WTC11 (cell line): ENCODE results near the gene SLIT3. TPM values are rescaled to one million over a fixed set of nuclear protein-coding genes. Genes with fewer than 3 reads are reported as not detected.

Experiments used
- ATAC-seq: fragments of 200-7000 bp; cut with Tn5 transposase; 2 replicates; pipeline ENCODE4 v1.10.0; 2021; ENCODE audit warnings: mild to moderate bottlenecking, moderate library complexity
- CTCF ChIA-PET: fragments of 300-600 bp; sonication (Branson Sonifier 250); formaldehyde crosslinking; loops from one replicate; lab custom pipeline; 2021; ENCODE audit warnings: antibody characterized with exemption; lab: Charles Lee
- POLR2A ChIA-PET: fragments of 350-600 bp; sonication (Branson Sonifier 250); formaldehyde crosslinking; loops from one replicate; lab custom pipeline; 2021; ENCODE audit warnings: antibody characterized with exemption; lab: Charles Lee
- DNase-seq: peaks from one replicate; pipeline ENCODE4 v3.0.0; 2021; ENCODE audit warnings: low spot score
- H3K27ac Mint-ChIP-seq: 2 replicates; pipeline ENCODE4 v1.8.0; 2021; ENCODE audit warnings: mixed read lengths
- H3K27me3 Mint-ChIP-seq: 2 replicates; pipeline ENCODE4 v1.8.0; 2021; ENCODE audit warnings: low read depth, mild to moderate bottlenecking, moderate library complexity, mixed read lengths
- H3K36me3 Mint-ChIP-seq: 2 replicates; pipeline ENCODE4 v1.8.0; 2021; ENCODE audit warnings: mixed read lengths
- H3K4me1 Mint-ChIP-seq: 2 replicates; pipeline ENCODE4 v1.8.0; 2022; ENCODE audit warnings: mixed read lengths
- H3K4me3 Mint-ChIP-seq: 2 replicates; pipeline ENCODE4 v1.8.0; 2021; ENCODE audit warnings: mild to moderate bottlenecking, moderate library complexity, mixed read lengths
- H3K9me3 Mint-ChIP-seq: 2 replicates; pipeline ENCODE4 v1.8.0; 2021; ENCODE audit warnings: mixed read lengths
- ELF4 ChIP-seq: sonication (generic); formaldehyde crosslinking; IDR thresholded peaks from 2 replicates; pipeline ENCODE4 v1.8.1; 2022; ENCODE audit warnings: low read depth, mild to moderate bottlenecking, moderate library complexity, missing genetic modification reagents
- GRHL2 ChIP-seq: fragments of 250-450 bp; sonication (Bioruptor Pico); IDR thresholded peaks from 2 replicates; pipeline ENCODE4 v1.8.0; 2022; ENCODE audit warnings: mild to moderate bottlenecking, moderate library complexity; ENCODE audit not compliant: insufficient replicate concordance, severe bottlenecking
- JAZF1 ChIP-seq: fragments of 250-450 bp; sonication (Bioruptor Pico); IDR thresholded peaks from 2 replicates; pipeline ENCODE4 v1.9.0; 2021; ENCODE audit warnings: moderate library complexity, mild to moderate bottlenecking, inconsistent platforms
- KAT7 ChIP-seq: sonication (generic); formaldehyde crosslinking; IDR thresholded peaks from 2 replicates; pipeline ENCODE4 v1.8.1; 2023; ENCODE audit warnings: missing genetic modification reagents, mild to moderate bottlenecking, borderline replicate concordance
- MYBL2 ChIP-seq: sonication (generic); formaldehyde crosslinking; IDR thresholded peaks from 2 replicates; pipeline ENCODE4 v1.8.1; 2023; ENCODE audit warnings: mild to moderate bottlenecking, moderate library complexity, missing genetic modification reagents
- NFYB ChIP-seq: sonication (generic); formaldehyde crosslinking; conservative IDR thresholded peaks from 2 replicates; pipeline ENCODE4 v1.8.0; 2022; ENCODE audit warnings: low read depth, missing genetic modification reagents
- RORB ChIP-seq: fragments of 250-450 bp; sonication (Bioruptor Pico); IDR thresholded peaks from 2 replicates; pipeline ENCODE4 v1.9.0; 2021; ENCODE audit warnings: mild to moderate bottlenecking
- TEAD4 ChIP-seq: sonication (generic); formaldehyde crosslinking; IDR thresholded peaks from 2 replicates; pipeline ENCODE4 v1.8.0; 2022; ENCODE audit warnings: mild to moderate bottlenecking, missing genetic modification reagents
- ZNF671 ChIP-seq: fragments of 250-450 bp; sonication (Bioruptor Pico); IDR thresholded peaks from 2 replicates; pipeline ENCODE4 v1.8.0; 2021; ENCODE audit warnings: mild to moderate bottlenecking
- total RNA-seq: library from RNA; stranded (reverse); gene quantifications from 3 replicates; pipeline ENCODE4 v1.2.3, GENCODE V29; 2021
- TF ChIP-seq, protein P1 (sequence below): sonication (generic); formaldehyde crosslinking; IDR thresholded peaks from 2 replicates; pipeline ENCODE4 v1.8.0; 2023; ENCODE audit warnings: missing genetic modification reagents
- TF ChIP-seq, protein P2 (sequence below): sonication (generic); formaldehyde crosslinking; conservative IDR thresholded peaks from 2 replicates; pipeline ENCODE4 v1.8.1; 2023; ENCODE audit warnings: mild to moderate bottlenecking, low read depth, missing genetic modification reagents, moderate library complexity
- TF ChIP-seq, protein P3 (sequence below): fragments of 200-600 bp; IDR thresholded peaks from 2 replicates; pipeline ENCODE4 v1.8.0; 2022; ENCODE audit warnings: antibody characterized with exemption
- TF ChIP-seq, protein P4 (sequence below): fragments of 250-450 bp; sonication (Bioruptor Pico); IDR thresholded peaks from 2 replicates; pipeline ENCODE4 v1.9.0; 2021; ENCODE audit warnings: moderate library complexity, mild to moderate bottlenecking, inconsistent platforms, borderline replicate concordance
- TF ChIP-seq, protein P5 (sequence below): sonication (generic); formaldehyde crosslinking; IDR thresholded peaks from 2 replicates; pipeline ENCODE4 v1.8.1; 2023; ENCODE audit warnings: mild to moderate bottlenecking, missing genetic modification reagents, borderline replicate concordance
- TF ChIP-seq, protein P6 (sequence below): sonication (generic); formaldehyde crosslinking; IDR thresholded peaks from 2 replicates; pipeline ENCODE4 v1.8.1; 2022; ENCODE audit warnings: low read depth, missing genetic modification reagents, borderline replicate concordance
- TF ChIP-seq, protein P7 (sequence below): fragments of 250-450 bp; sonication (Bioruptor Pico); IDR thresholded peaks from 2 replicates; pipeline ENCODE4 v1.8.0; 2021; ENCODE audit warnings: mild to moderate bottlenecking
- TF ChIP-seq, protein P8 (sequence below): sonication (generic); formaldehyde crosslinking; IDR thresholded peaks from 2 replicates; pipeline ENCODE4 v1.8.1; 2023; ENCODE audit warnings: mild to moderate bottlenecking, moderate library complexity, missing genetic modification reagents

SLIT3 gene
- total RNA-seq, 1 experiment from 2014 or later: 1.9 TPM

DNA sequence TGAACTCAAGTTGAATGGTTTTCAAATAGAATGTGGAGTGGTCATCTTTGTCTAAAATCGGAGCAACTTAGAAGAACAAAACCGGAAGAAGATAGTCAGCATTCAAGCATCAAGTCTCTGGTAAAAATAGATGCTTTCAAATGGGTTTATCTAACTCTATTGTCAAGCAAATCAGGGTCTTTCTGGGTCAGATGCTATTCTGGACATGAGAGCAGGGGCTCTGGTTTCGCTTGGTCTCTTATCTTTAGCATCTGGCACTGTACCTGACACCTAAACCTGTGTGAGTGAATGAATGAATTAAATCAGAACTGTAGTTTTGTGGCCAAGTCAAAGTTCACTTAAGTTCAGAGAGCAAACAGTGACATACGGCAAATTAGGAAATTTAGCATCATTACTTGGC is 173.5 kb downstream of the SLIT3 start:
- POLR2A ChIA-PET: no interaction called here
- Mint-ChIP-seq H3K27ac (no peak overlapping the region), H3K4me3 (no peak overlapping the region), H3K9me3 (peaks cover 14% of the 10 kb centered on the region), H3K27me3 (no peaks in the 10 kb centered on the region), H3K4me1 (peaks cover 27% of the 10 kb centered on the region), H3K36me3 (peaks cover 8% of the 10 kb centered on the region; the same call in 1 of the 2 replicates)
- TF ChIP-seq, protein P1, sequence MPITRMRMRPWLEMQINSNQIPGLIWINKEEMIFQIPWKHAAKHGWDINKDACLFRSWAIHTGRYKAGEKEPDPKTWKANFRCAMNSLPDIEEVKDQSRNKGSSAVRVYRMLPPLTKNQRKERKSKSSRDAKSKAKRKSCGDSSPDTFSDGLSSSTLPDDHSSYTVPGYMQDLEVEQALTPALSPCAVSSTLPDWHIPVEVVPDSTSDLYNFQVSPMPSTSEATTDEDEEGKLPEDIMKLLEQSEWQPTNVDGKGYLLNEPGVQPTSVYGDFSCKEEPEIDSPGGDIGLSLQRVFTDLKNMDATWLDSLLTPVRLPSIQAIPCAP (CRISPR knock-in tag): no peak
- TF ChIP-seq, protein P2, sequence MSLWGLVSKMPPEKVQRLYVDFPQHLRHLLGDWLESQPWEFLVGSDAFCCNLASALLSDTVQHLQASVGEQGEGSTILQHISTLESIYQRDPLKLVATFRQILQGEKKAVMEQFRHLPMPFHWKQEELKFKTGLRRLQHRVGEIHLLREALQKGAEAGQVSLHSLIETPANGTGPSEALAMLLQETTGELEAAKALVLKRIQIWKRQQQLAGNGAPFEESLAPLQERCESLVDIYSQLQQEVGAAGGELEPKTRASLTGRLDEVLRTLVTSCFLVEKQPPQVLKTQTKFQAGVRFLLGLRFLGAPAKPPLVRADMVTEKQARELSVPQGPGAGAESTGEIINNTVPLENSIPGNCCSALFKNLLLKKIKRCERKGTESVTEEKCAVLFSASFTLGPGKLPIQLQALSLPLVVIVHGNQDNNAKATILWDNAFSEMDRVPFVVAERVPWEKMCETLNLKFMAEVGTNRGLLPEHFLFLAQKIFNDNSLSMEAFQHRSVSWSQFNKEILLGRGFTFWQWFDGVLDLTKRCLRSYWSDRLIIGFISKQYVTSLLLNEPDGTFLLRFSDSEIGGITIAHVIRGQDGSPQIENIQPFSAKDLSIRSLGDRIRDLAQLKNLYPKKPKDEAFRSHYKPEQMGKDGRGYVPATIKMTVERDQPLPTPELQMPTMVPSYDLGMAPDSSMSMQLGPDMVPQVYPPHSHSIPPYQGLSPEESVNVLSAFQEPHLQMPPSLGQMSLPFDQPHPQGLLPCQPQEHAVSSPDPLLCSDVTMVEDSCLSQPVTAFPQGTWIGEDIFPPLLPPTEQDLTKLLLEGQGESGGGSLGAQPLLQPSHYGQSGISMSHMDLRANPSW: no peak
- TF ChIP-seq, protein P3, sequence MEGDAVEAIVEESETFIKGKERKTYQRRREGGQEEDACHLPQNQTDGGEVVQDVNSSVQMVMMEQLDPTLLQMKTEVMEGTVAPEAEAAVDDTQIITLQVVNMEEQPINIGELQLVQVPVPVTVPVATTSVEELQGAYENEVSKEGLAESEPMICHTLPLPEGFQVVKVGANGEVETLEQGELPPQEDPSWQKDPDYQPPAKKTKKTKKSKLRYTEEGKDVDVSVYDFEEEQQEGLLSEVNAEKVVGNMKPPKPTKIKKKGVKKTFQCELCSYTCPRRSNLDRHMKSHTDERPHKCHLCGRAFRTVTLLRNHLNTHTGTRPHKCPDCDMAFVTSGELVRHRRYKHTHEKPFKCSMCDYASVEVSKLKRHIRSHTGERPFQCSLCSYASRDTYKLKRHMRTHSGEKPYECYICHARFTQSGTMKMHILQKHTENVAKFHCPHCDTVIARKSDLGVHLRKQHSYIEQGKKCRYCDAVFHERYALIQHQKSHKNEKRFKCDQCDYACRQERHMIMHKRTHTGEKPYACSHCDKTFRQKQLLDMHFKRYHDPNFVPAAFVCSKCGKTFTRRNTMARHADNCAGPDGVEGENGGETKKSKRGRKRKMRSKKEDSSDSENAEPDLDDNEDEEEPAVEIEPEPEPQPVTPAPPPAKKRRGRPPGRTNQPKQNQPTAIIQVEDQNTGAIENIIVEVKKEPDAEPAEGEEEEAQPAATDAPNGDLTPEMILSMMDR: no peak
- TF ChIP-seq ZNF671 (CRISPR knock-in tag): no peak
- no peak for TF ChIP-seq RORB (CRISPR knock-in tag)
- TF ChIP-seq, protein P4, sequence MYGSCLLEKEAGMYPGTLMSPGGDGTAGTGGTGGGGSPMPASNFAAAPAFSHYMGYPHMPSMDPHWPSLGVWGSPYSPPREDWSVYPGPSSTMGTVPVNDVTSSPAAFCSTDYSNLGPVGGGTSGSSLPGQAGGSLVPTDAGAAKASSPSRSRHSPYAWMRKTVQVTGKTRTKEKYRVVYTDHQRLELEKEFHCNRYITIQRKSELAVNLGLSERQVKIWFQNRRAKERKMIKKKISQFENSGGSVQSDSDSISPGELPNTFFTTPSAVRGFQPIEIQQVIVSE (CRISPR knock-in tag): no peak
- TF ChIP-seq, protein P5, sequence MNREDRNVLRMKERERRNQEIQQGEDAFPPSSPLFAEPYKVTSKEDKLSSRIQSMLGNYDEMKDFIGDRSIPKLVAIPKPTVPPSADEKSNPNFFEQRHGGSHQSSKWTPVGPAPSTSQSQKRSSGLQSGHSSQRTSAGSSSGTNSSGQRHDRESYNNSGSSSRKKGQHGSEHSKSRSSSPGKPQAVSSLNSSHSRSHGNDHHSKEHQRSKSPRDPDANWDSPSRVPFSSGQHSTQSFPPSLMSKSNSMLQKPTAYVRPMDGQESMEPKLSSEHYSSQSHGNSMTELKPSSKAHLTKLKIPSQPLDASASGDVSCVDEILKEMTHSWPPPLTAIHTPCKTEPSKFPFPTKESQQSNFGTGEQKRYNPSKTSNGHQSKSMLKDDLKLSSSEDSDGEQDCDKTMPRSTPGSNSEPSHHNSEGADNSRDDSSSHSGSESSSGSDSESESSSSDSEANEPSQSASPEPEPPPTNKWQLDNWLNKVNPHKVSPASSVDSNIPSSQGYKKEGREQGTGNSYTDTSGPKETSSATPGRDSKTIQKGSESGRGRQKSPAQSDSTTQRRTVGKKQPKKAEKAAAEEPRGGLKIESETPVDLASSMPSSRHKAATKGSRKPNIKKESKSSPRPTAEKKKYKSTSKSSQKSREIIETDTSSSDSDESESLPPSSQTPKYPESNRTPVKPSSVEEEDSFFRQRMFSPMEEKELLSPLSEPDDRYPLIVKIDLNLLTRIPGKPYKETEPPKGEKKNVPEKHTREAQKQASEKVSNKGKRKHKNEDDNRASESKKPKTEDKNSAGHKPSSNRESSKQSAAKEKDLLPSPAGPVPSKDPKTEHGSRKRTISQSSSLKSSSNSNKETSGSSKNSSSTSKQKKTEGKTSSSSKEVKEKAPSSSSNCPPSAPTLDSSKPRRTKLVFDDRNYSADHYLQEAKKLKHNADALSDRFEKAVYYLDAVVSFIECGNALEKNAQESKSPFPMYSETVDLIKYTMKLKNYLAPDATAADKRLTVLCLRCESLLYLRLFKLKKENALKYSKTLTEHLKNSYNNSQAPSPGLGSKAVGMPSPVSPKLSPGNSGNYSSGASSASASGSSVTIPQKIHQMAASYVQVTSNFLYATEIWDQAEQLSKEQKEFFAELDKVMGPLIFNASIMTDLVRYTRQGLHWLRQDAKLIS: no peak
- TF ChIP-seq, protein P6, sequence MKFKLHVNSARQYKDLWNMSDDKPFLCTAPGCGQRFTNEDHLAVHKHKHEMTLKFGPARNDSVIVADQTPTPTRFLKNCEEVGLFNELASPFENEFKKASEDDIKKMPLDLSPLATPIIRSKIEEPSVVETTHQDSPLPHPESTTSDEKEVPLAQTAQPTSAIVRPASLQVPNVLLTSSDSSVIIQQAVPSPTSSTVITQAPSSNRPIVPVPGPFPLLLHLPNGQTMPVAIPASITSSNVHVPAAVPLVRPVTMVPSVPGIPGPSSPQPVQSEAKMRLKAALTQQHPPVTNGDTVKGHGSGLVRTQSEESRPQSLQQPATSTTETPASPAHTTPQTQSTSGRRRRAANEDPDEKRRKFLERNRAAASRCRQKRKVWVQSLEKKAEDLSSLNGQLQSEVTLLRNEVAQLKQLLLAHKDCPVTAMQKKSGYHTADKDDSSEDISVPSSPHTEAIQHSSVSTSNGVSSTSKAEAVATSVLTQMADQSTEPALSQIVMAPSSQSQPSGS (CRISPR knock-in tag): no peak
- no peak for TF ChIP-seq KAT7 (CRISPR knock-in tag)
- TF ChIP-seq, protein P7, sequence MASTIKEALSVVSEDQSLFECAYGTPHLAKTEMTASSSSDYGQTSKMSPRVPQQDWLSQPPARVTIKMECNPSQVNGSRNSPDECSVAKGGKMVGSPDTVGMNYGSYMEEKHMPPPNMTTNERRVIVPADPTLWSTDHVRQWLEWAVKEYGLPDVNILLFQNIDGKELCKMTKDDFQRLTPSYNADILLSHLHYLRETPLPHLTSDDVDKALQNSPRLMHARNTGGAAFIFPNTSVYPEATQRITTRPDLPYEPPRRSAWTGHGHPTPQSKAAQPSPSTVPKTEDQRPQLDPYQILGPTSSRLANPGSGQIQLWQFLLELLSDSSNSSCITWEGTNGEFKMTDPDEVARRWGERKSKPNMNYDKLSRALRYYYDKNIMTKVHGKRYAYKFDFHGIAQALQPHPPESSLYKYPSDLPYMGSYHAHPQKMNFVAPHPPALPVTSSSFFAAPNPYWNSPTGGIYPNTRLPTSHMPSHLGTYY (CRISPR knock-in tag): no peak
- no peak for TF ChIP-seq GRHL2 (CRISPR knock-in tag)
- no peak for TF ChIP-seq ELF4 (CRISPR knock-in tag)
- TF ChIP-seq, protein P8, sequence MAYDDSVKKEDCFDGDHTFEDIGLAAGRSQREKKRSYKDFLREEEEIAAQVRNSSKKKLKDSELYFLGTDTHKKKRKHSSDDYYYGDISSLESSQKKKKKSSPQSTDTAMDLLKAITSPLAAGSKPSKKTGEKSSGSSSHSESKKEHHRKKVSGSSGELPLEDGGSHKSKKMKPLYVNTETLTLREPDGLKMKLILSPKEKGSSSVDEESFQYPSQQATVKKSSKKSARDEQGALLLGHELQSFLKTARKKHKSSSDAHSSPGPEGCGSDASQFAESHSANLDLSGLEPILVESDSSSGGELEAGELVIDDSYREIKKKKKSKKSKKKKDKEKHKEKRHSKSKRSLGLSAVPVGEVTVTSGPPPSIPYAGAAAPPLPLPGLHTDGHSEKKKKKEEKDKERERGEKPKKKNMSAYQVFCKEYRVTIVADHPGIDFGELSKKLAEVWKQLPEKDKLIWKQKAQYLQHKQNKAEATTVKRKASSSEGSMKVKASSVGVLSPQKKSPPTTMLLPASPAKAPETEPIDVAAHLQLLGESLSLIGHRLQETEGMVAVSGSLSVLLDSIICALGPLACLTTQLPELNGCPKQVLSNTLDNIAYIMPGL (CRISPR knock-in tag): no peak
- TF ChIP-seq JAZF1 (CRISPR knock-in tag): no peak
- no peak for TF ChIP-seq NFYB (CRISPR knock-in tag)
- TF ChIP-seq MYBL2 (CRISPR knock-in tag): no peak
- no peak for TF ChIP-seq TEAD4 (CRISPR knock-in tag)
- CTCF ChIA-PET: no interaction called here
- DNase-seq: no peak
- ATAC-seq: peak; percentile 52; the same call in 1 of the 2 replicates
